HG03139 (cell line): ENCODE measurements around the gene SUPV3L1.
"Not testable (repeated sequence)": the region's sequence is repeated elsewhere in the genome, so short reads cannot be mapped to it uniquely, and the experiment has no call there.

Experiments used
- ATAC-seq: cut with Tn5 transposase; IDR thresholded peaks from one replicate; pipeline ENCODE4 v1.9.1; 2021; ENCODE audit not compliant: unreplicated experiment

Gene SUPV3L1

GRCh38 chr10:69228151-69228550 is 48.1 kb downstream of the SUPV3L1 start:
- ATAC-seq: no peak

- no peak for ATAC-seq
Measured at GRCh38 chr10:69229616-69229916, 49.5 kb downstream of the SUPV3L1 start.

GRCh38 chr10:69230128-69230527 is 50.1 kb downstream of the SUPV3L1 start:
- ATAC-seq: no peak

DNA sequence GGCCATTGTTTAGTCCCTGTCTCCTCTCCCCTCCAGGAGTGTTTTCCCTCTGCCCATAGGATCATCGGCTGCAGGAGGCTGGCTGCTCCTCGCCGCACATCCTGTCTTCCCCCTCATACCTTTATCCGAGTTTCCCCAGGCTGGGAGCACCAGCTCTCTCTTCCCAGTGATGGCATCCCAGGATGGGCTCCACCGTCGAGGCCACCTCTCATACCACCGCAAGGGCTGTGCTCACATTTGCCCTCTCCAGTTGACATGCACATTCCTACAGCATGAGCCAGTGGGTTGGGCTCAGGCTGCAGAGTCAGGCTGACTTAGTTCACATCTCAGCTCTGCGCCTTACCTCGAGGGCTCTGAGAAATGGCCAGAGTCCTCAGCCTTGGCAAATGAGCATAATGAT is 52.2 kb downstream of the SUPV3L1 start:
- ATAC-seq: no peak

GRCh38 chr10:69232736-69233480 is 52.9 kb downstream of the SUPV3L1 start:
- ATAC-seq: no peak

DNA sequence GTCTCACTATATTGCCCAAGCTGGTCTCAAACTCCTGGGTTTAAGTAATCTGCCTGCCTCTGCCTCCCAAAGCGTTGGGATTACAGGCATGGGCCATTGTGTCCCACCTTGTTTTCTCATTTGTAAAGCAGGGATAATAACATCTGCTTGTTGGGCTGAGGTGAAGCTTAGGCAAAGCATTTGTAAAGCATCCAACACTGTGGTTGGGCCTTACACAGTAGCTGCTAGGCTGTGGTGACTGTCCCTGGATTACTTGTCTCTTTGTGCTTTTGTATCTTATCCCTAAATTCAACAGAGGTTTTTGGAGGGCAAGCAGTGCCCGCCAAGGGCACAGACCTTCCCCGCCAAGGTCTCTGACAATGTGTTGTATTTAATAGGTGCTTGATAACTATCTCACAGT is 54.4 kb downstream of the SUPV3L1 start:
- ATAC-seq: no peak

- peak; percentile 81 for ATAC-seq
Measured at GRCh38 chr10:69237528-69238159, 57.6 kb downstream of the SUPV3L1 start.

DNA sequence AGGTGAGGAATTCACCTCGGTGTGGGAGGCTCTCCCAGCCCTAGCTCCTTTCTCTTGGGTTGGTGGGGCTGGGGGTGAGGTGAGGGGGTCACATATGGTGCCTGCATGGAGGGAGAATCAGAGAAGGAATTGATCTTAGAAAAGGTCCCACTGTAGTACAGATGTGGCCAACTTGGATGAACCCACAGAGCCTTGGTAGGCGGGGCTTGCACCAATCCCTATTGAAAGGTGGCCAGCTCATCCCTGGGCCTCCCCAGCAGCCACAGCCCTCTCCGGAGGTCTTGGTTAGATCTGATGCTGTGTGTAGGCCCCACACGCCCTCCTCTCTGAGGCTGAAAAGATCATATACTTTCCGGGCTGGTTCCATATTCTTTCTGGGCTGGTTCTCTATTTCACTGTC is 59.1 kb downstream of the SUPV3L1 start:
- ATAC-seq: no peak

DNA sequence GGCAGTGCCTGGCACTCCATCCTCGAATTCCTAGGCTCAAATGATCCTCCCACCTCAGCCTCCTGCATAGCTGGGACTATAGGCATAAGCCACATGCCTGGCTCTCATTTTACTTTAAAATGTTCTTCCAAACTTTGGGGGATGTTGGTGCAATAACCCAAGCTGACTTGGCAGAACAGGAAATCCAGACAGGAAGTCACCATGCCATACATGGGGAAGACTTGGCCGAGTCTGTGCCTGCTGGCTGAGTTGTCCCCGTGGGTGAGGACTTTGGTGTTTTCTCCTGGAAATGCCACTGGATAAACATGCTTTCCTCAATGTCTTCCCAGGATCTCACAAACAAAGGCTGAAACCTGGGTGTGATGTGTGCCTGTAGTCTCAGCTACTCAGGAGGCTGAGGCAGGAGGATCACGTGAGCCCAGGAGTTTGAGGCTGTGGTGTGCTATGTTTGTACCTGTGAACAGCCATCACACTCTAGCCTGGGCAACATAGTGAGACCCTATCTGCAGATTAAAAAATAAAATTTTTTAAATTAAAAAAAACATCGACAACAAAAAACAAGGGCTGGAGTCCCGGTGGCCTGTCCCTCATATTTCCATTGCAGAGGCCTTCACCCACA is 59.9 kb downstream of the SUPV3L1 start:
- ATAC-seq: no peak

- ATAC-seq: no peak
Measured at GRCh38 chr10:69240455-69240854, 60.4 kb downstream of the SUPV3L1 start.

DNA sequence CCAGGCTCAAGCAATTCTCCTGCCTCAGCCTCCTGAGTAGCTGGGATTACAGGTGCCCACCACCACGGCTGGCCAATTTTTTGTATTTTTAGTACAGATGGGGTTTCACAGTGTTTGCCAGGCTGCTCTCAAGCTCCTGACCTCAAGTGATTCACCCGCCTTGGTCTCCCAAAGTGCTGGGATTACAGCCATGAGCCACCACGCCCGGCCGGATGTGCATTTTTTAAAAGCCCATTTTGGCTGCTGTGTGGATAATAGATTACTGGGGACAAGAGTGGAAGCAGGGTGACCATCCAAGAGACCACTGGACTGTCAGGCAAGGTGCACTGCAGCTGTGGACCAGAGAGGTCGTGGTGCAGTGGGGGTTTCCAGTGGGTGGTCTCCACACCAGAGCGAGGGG is 61.5 kb downstream of the SUPV3L1 start:
- no peak for ATAC-seq

- ATAC-seq: no peak
Measured at GRCh38 chr10:69242040-69242851, 62.2 kb downstream of the SUPV3L1 start.

- ATAC-seq: no peak
Measured at GRCh38 chr10:69242852-69243212, 62.8 kb downstream of the SUPV3L1 start.

GRCh38 chr10:69243817-69244216 is 63.8 kb downstream of the SUPV3L1 start:
- ATAC-seq: no peak

DNA sequence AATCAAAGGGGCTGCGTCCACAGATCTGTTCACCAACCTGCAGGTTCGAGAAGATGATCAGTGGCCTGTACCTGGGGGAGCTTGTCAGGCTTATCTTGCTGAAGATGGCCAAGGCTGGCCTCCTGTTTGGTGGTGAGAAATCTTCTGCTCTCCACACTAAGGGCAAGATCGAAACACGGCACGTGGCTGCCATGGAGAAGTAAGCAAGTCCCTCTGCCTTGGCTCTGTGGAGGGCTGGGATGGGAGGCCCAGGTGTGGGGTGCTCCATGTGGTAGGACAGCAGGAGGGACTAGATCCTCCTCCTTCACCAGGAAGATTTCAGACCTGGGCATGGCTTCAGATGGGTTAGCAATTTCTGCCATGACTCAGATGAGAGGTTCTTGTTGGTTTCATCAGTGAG is 66.0 kb downstream of the SUPV3L1 start:
- no peak for ATAC-seq

DNA sequence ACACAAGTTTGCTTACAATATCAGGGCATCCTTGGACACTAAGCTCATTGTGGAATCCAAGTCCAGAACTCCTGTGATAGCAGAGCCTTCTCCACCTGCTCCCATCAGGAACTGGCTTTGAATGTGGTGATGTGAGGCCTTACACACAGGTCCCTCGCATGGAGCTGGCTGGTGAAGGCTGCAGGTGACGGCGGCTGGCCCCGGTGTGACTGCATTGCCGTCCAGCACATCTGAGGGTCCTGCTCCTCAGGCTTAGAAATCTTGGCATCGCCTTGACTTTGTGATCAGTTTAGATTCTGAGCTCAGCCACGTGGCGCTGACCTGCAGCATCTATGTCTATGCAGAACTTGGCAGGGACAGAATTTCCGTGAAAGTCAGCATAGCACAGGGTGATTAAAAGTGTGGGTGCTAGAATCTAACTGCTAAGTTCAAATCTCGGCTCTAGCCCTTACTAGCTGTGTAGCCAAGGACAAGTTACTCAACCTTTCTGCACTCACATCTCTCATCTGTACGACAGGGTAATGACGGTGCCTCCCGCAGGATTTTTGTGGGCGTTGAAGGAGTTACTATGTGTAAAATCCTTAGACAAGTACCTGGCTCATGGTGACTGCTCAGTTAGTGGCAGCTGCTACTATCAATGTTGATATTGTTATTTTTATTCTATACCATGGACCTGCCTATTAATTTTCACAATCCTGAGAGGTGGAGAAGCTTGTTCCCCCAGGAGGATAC is 66.7 kb downstream of the SUPV3L1 start:
- no peak for ATAC-seq

- ATAC-seq: no peak
Measured at GRCh38 chr10:69247313-69247710, 67.3 kb downstream of the SUPV3L1 start.

DNA sequence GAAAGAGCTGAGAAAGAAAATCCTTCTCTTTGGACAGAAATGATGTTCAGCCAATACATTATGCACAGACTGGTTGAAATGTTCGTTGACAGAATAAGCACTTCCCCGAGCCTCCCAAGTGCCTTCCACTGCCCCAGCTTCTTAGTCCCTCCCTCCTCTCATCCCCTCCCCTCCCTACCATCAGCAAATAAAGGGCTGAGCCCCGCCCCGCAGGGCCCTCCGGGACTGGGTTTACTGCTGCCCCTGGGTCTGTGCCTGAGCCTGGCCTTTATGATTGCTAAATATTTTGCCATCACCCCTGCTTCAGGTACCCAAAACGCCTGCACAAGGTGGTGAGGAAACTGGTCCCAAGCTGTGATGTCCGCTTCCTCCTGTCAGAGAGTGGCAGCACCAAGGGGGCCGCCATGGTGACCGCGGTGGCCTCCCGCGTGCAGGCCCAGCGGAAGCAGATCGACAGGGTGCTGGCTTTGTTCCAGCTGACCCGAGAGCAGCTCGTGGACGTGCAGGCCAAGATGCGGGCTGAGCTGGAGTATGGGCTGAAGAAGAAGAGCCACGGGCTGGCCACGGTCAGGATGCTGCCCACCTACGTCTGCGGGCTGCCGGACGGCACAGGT is 68.2 kb downstream of the SUPV3L1 start:
- no peak for ATAC-seq

GRCh38 chr10:69250041-69250440 is 70.0 kb downstream of the SUPV3L1 start:
- ATAC-seq: no peak

DNA sequence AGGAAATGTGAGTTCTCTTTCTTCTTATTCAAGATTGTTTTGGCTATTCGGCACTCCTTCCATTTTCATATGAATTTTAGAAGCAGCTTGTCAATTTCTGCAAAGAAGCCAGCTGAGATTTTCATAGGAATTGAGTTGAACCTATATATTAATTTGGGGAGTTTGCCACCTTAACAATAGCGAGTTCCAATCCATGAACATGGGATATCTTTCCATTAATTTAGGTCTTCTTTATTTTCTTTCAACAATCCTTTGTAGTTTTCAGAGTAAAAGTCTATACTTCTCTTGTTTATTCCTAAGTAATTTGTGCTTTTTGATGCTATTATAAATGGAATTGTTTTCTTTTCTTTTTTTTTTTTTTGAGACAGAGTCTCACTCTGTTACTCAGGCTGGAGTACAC is 71.4 kb downstream of the SUPV3L1 start:
- ATAC-seq: not testable (repeated sequence)

DNA sequence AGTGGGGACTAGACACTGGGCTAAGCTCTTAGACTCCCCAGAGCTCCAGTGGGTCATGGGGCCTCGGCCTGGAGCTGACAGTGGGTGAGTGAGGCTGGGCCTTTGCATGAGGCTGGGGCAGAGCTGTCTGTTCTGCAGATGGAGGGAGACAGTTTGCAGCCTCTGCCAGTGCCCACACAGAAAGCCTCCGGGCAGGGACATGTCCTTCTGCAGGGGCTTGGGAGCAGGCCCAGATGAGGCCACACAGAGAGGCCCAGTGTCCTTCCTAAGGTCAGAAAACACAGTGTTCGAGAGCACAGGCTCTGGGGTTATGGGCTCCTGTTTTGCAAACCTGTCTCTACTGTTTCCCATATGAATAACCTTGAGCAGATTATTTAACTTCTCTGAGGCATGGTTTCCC is 73.1 kb downstream of the SUPV3L1 start:
- ATAC-seq: no peak
